Esophagus muscularis mucosa (tissue), 4 donors: ENCODE measurements around the gene MUC5B.

Experiments
- EP300 ChIP-seq: sonication (generic); formaldehyde crosslinking; IDR thresholded peaks from one replicate; pipeline ENCODE4 v1.6.1; 2017; ENCODE audit warnings: antibody characterized with exemption
- POLR2A ChIP-seq: fragments of 450-650 bp; IDR thresholded peaks from one replicate; pipeline ENCODE4 v1.6.1; 2017; ENCODE audit warnings: antibody characterized with exemption, moderate library complexity, mild to moderate bottlenecking, low read depth
- POLR2AphosphoS5 ChIP-seq, 2 donors: sonication (generic); formaldehyde crosslinking; IDR thresholded peaks; one replicate each; pipeline ENCODE4 v1.6.1; 2017; ENCODE audit warnings: antibody characterized with exemption in 2 of 2
- TF ChIP-seq, protein P1 (sequence below), 3 experiments: fragments of 200-600 bp in 2 of 3; fragments of 450-650 bp in 1 of 3; sonication (generic) in 2 of 3; IDR thresholded peaks; one replicate each; pipeline ENCODE4 v1.5.1; 2017 to 2019; ENCODE audit warnings: antibody characterized with exemption in 3 of 3, mild to moderate bottlenecking in 2 of 3, moderate library complexity in 1 of 3

DNA sequence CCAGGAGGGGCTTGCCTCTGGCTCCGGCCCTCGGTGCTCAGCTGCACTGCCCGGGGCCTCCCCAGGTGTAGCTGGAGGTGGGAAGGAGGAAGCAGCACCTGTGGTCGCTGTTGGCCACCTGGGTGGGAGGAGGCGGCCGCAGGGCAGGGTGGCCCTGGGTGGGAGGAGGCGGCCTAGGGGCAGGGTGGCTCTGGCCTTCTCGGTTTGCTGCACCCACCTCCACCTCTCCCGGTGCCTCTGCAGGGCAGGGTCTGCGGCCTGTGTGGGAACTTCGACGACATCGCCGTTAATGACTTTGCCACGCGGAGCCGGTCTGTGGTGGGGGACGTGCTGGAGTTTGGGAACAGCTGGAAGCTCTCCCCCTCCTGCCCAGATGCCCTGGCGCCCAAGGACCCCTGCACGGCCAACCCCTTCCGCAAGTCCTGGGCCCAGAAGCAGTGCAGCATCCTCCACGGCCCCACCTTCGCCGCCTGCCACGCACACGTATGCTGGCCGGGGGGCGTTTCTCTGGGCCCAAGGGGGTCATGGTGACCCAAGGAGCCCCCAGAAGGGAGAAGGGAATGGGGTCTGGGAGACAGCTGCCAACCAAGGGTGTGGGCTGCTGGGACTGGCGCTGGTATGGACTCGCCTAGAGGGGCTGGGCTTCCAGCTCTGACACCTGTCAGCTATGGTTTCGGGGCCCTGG lies 44.5 kb upstream of the MUC5B start:
- TF ChIP-seq, protein P1, sequence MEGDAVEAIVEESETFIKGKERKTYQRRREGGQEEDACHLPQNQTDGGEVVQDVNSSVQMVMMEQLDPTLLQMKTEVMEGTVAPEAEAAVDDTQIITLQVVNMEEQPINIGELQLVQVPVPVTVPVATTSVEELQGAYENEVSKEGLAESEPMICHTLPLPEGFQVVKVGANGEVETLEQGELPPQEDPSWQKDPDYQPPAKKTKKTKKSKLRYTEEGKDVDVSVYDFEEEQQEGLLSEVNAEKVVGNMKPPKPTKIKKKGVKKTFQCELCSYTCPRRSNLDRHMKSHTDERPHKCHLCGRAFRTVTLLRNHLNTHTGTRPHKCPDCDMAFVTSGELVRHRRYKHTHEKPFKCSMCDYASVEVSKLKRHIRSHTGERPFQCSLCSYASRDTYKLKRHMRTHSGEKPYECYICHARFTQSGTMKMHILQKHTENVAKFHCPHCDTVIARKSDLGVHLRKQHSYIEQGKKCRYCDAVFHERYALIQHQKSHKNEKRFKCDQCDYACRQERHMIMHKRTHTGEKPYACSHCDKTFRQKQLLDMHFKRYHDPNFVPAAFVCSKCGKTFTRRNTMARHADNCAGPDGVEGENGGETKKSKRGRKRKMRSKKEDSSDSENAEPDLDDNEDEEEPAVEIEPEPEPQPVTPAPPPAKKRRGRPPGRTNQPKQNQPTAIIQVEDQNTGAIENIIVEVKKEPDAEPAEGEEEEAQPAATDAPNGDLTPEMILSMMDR (IDR thresholded peaks at IDR 0.05), result no peak
- TF ChIP-seq EP300 (no peak), POLR2AphosphoS5 (IDR thresholded peaks at IDR 0.05) (no peak), POLR2A (no peak)
